GM18868 (cell line): ENCODE measurements around the gene NFIB.

Experiments
- ATAC-seq: cut with Tn5 transposase; IDR thresholded peaks from one replicate; pipeline ENCODE4 v1.9.1; 2021; ENCODE audit warnings: mild to moderate bottlenecking, moderate library complexity; ENCODE audit not compliant: unreplicated experiment

The NFIB gene

GRCh38 chr9:14307989-14308852 is 5.7 kb downstream of the NFIB start:
- ATAC-seq: no peak

GRCh38 chr9:14306672-14307660 is 7.0 kb downstream of the NFIB start:
- ATAC-seq: no peak

- no peak for ATAC-seq
Measured at GRCh38 chr9:14306188-14306587, 7.8 kb downstream of the NFIB start.

GRCh38 chr9:14304259-14304658 is 9.7 kb downstream of the NFIB start:
- no peak for ATAC-seq

GRCh38 chr9:14303521-14303920 is 10.4 kb downstream of the NFIB start:
- no peak for ATAC-seq

- no peak for ATAC-seq
Measured at GRCh38 chr9:14303100-14303499, 10.8 kb downstream of the NFIB start.

GRCh38 chr9:14302405-14302804 is 11.5 kb downstream of the NFIB start:
- no peak for ATAC-seq

GRCh38 chr9:14301583-14302021 is 12.3 kb downstream of the NFIB start:
- ATAC-seq: no peak

- ATAC-seq: no peak
Measured at GRCh38 chr9:14301006-14301405, 12.9 kb downstream of the NFIB start.

GRCh38 chr9:14300588-14300987 is 13.4 kb downstream of the NFIB start:
- no peak for ATAC-seq

GRCh38 chr9:14300040-14300439 is 13.9 kb downstream of the NFIB start:
- no peak for ATAC-seq

GRCh38 chr9:14298601-14299022 is 15.3 kb downstream of the NFIB start:
- no peak for ATAC-seq

GRCh38 chr9:14296495-14297113 is 17.3 kb downstream of the NFIB start:
- ATAC-seq: no peak

- no peak for ATAC-seq
Measured at GRCh38 chr9:14294659-14295058, 19.3 kb downstream of the NFIB start.

- no peak for ATAC-seq
Measured at GRCh38 chr9:14293801-14294200, 20.1 kb downstream of the NFIB start.

- no peak for ATAC-seq
Measured at GRCh38 chr9:14292181-14292739, 21.7 kb downstream of the NFIB start.

- ATAC-seq: no peak
Measured at GRCh38 chr9:14289916-14290315, 24.0 kb downstream of the NFIB start.

GRCh38 chr9:14288433-14288832 is 25.5 kb downstream of the NFIB start:
- no peak for ATAC-seq

- no peak for ATAC-seq
Measured at GRCh38 chr9:14286121-14286520, 27.8 kb downstream of the NFIB start.

GRCh38 chr9:14283276-14283675 is 30.7 kb downstream of the NFIB start:
- no peak for ATAC-seq

GRCh38 chr9:14281876-14282275 is 32.1 kb downstream of the NFIB start:
- ATAC-seq: no peak
